OCI-M2 (cell line): ENCODE results near the gene VASH2.
"Not testable (repeated sequence)": the region's sequence is repeated elsewhere in the genome, so short reads cannot be mapped to it uniquely, and the experiment has no call there.

Experiments used
- DNase-seq: peaks from one replicate; lab custom pipeline; 2025; ENCODE audit not compliant: unreplicated experiment; lab: John Stamatoyannopoulos, UW

Gene VASH2

DNA sequence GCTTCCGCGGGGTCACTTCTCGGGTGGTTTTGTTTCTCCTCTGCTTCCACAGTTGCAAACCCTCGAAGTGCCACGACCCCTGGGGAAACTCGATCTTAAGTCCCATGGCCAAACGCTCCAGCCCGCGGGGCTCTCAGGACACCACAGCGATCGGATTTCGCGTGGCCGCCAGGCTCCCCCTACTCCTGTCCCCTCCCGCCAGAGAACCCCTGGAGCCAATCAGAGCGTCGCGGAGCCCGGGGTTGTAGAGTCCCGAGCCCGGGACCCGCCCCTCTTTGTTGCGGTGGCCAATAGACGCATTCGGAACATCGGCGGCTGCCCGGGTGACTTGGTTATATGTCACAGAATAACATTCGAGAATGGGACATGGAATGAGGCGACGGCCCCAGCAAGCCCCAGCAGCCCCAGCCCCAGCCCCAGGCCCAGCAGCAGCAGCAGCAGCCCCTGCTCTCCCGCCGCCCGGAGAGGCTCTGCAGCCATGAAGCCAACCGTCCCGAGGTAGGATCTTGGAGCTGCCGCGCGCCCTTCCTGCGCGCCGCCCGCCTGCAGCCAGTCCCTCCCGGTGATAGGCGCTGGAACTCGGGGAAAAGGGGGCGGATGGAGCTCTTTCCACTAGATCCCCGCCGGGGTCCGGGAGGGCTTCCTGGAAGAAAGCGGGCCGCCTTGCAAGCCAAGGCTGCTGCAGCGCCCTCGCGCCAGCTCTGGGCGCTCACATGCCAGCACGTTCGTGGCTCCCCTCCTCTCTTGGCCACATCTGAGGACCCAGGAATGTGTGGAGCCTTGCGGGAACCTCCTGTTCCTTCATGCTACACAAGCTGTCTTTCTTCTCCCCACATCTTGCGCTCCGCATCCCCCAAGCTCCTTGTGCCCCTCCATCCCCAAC is at the start of gene VASH2:
VASH2 (plus strand) TSS at position 299 of the 883 bp plus-strand sequence. CDS start 1,002 bp downstream, outside the sequence.
- DNase-seq = no peak

DNA sequence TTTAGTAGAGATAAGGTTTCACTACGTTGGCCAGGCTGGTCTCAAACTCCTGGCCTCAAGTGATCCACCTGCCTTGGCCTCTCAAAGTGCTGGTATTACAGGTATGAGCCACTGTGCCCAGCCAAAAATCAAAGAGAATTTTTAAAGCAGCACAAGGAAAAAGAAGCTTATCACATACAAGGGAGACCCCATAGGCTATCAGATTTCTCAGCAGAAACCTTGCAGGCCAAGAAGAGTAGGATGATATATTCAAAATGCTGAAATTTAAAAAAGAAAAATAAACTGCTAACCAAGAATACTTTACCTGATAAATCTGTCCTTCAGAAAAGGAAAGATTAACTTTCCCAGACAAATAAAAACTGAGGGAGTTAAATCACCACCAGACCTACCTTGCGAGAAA is 49.1 kb upstream of the VASH2 start:
- DNase-seq = no peak

DNA sequence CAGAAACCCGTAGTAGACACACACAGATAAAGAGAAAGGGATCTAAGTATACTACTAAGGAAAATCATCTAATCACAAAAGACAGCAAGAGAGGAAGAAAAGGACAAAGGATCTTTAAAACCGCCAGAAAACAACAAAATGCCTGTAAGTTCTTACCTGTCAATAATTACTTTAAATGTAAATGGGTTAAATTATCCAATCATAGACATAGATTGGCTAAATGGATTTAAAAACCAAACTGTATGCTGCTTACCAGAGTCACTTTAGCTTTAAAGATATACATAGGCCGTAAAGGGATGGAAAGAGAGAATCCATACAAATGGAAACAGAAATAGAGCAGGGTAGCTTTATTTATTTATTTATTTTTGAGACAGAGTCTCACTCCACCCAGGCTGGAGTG is 48.3 kb upstream of the VASH2 start:
- DNase-seq = no peak

DNA sequence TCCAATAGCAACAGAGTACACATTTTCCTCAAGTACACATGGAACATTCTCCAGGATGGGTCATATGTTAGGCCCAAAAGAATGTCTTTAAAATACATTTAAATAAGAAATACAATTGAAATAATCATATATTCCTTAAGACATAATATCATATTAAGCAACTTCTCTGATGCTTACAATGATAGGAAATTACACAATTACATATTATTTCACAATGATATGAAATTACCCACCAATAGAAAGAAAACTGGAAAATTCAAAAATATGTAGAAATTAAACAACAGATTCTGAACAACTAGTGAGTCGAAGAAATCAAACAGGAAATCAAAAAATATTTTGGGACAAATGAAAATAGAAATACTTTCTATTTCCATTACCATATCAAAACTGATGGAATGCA is 46.7 kb upstream of the VASH2 start:
- no peak for DNase-seq

DNA sequence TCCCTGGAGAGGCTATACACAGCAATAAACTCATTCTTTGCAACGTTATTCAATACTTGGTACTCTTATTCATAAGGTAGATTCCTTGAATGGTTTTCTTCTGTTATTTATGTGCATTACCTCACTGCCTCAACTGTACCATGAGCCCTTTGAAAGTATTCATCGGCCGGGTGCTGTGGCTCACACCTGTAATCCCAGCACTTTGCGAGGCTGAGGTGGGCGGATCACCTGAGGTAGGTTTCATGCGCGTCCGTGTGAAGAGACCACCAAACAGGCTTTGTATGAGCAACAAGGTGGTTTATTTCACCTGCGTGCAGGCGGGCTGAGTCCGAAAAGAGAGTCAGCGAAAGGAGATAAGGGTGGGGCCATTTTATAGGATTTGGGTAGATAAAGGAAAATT is 42.3 kb upstream of the VASH2 start:
- not testable (repeated sequence) for DNase-seq

DNA sequence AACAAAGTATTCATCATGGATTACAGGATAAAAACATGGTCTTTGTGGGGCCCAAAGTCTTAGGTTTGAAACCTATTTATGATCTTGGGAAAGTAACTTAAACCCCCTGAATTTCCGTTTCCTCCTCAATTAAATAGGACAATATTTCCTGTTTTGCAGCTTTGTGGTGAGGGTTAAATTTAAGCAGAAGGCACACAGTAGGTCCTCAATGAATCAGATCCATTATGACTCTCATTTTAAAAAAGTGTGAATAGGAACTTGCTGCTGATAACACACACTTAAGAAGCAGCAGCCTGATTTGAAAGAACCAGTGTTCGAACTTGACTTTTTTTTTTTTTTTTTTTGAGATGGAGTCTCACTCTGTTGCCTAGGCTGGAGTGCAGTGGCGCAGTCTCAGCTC is 41.4 kb upstream of the VASH2 start:
- no peak for DNase-seq

DNA sequence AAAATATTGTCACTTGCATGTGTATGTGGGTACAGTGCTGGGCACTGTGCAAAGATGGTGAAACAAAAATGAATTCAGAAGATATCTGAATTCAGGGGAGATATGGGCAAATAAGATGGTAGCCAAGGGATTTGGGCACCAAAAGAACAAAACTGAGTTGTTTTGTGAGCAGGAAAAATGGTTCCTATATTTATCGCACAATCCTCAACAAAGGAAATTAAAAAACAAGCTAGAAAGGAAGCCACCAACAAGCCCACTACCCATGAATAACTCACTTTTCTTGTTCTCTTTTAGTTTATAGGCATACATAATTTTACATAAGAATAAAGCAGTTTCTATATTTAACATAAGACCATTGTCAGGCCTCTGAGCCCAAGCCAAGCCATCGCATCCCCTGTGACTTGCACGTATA is 40.7 kb upstream of the VASH2 start:
- DNase-seq = no peak

DNA sequence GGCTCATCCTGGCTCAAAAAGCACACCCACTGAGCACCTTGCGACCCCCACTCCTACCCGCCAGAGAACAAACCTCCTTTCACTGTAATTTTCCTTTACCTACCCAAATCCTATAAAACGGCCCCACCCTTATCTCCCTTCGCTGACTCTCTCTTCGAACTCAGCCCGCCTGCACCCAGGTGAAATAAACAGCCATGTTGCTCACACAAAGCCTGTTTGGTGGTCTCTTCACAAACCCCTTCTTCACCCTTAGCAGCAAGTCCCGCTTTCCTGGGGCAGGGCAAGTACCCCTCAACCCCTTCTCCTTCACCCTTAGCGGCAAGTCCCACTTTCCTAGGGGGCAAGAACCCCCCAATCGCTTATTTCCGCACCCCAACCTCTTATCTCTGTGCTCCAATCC is 40.1 kb upstream of the VASH2 start:
- DNase-seq = not testable (repeated sequence)

DNA sequence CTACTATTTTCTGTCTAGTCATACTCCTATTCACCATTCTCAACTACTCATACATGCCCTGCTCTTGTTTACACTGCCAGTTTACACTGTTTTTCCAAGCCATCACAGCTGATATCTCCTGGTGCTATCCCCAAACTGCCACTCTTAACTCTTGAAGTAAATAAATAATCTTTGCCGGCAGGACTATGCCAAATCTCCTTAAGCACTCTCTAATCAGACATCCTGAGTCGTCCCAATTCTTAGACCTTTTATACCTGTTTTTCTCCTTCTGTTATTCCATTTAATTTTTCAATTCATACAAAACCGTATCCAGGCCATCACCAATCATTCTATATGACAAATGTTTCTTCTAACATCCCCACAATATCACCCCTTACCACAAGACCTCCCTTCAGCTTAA is 36.7 kb upstream of the VASH2 start:
- not testable (repeated sequence) for DNase-seq

DNA sequence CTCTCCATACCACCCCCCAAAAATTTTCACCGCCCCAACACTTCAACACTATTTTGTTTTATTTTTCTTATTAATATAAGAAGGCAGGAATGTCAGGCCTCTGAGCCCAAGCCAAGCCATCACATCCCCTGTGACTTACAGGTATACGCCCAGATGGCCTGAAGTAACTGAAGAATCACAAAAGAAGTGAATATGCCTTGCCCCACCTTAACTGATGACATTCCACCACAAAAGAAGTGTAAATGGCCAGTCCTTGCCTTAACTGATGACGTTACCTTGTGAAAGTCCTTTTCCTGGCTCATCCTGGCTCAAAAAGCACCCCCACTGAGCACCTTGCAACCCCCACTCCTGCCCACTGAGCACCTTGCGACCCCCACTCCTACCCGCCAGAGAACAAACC is 36.2 kb upstream of the VASH2 start:
- not testable (repeated sequence) for DNase-seq

DNA sequence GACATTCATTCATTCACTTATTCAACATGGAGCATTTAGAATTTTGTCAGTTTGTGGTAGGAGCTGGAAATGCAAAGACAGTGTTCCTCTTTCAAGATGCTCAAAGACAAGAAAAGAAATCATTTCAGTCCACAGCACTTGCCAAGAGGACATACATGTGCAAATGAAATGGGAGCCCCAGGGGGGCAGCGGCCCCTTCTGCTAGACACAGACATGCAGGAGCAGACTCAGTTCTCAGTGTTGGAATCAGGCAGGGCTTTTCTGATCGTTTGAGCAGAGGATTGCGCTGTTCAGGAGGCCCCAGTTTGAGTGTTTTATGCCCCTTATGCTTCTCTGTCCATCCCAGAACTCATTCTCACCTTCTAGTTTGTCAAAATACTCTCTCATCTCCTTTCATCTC is 35.6 kb upstream of the VASH2 start:
- DNase-seq = no peak

DNA sequence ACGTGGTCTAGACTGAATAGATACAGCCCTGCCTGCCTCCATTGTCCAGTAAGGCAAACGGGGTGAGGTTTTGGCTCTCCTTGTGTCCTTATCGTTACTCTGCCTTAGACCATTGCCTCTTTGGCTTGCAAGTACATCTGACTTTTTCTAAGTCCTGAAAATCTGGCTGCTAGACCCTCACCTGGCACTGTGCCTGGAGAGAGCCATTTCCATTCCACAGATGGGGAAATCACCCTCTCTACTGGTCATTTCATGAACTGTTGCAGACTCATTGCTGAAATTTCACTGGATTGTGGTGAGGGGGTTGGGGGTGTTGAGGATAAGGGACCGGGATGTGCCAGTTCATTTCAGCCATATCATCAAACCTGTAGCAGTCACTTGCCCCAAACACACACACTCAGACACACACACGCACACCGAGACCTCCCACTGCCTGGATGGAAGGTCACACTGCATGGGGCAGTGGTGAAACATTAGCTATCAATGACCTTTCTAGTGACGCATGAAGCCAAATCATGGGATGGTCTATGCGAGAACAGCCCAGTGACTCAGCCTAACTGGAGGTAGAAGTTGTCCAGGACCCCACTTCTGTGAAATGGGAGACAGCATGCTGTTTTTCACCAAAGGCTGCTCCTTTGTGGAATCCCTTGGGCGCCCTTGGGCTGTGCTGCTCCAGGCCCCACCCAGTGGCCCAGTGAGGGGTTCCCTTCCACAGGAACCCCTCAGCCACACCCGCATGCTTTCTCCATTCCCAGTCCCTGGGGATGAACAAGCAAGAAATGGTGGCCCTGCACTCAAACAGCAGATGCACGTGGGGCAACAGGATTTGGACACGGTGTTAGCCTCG is 34.9 kb upstream of the VASH2 start:
- DNase-seq = no peak

DNA sequence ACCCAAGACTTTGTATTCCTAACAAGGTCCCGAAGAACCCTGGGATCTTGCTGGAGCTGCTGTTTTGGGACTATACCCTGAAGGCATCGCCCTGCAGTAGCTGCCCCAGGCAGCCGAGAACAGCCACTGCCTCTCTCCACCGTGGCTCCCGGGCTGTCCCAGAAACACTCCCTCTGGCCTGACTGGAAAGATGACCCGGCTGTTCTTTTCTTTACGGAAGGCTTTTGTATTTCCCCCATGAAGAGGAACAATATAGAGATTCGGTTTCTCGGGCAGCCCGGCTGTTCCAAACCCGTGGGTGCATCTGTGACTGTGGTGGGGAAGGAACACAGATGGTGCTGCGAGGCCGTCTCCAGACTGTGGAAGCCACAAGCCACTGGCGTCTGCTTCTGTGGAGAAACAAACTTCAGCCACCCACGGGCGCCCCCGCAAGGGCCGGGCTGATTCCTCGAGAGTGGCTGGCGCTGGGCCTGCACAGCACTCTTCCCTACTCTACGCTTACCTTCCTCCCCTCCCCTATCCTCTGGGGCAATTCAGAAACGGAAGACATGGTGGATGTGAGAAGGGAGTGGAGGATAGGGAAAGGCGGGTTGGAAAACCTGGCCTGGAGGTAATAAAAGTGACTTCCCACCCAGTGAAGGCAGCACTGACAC is 33.7 kb upstream of the VASH2 start:
- DNase-seq = no peak

DNA sequence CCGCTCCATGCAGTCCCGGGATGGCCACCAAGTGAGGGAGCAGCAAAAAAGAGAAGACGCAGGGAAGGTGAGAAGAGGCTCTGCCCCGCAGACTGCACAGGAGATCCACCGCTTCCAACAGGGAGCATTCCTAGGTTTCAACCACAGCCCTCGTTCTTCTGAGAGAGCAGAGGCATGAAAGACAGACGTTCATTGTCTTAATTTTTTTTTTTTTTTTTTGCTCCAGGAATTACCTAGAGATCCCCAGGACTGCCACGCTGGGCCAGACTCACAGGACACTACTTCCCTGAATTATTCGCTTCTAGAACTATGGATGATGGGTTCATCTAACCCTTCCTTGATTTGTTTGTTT is 33.2 kb upstream of the VASH2 start:
- no peak for DNase-seq

DNA sequence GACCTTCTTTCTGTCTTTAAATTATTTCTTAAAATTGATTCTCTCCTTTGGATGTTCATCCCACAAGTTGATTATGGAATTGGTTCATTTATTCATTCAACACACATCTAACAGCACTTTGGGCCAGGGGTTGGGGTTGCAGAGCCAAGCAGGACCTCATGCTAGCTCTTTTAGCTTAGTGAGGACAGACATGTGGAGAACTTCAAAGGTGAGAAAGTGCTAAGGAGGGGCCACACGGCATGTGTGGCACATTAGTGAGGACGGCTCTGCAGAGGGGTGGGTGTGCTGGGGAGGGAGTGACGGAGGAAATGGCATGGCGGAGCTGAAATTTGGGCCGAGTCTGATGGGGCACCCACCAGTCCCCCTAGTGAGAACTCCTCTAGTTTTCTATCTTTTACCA is 32.5 kb upstream of the VASH2 start:
- no peak for DNase-seq

DNA sequence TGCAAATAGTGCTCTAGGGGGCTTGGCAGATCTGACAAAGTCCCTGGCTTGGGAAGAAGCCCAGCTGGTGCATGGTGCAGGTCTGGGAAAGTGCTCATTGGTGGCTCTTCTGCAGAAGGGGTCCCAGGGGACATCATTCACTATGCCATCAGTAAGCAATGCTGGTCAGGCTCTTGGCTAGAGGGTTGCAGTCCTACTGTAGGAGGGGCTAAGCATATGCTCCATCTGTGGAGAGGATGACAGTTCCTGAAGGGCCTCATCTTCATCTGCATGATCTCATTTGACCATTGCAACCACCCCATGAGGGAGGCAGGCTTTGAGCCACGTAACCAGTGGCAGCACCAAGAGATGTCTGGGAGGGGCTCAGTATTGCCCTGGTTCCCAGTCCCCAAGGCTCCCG is 31.5 kb upstream of the VASH2 start:
- no peak for DNase-seq

DNA sequence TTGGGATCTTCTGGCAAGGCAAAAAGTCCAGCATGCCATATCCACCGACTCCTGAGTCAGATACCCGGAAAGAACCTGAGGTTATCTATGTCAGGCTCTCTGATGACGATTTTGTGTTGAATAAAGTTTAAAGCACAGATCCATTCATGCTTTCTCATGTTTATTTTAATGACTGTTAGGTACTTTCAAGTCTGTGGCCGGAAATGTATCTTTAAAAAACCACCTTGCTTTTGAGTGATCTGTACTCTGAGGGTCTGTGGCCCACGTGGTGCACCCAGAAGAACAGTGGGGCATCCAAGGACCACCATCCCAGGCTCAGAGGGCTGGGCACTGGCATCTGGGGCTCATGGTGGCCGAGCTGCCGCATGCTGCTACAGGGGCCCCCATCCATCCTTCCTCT is 30.1 kb upstream of the VASH2 start:
- no peak for DNase-seq

DNA sequence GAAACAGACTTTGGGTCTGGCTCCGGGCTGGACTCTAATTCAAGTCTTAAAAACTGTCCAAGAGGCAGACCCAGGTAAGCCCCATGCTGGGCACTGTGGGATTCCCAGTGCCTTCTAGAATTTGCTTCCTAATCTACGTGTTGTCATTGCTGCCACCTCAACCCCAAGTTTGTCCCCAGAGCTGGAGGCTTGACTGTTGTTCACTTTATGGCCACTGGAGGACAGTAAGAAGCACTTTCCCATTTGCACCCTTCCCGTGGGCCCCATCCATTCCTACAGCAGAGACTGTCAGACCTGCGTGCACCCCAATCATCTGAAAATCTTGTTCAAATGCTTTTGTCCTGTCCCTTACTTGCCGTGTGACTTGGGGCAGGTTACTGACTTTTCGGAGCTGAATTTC is 29.4 kb upstream of the VASH2 start:
- DNase-seq = no peak

DNA sequence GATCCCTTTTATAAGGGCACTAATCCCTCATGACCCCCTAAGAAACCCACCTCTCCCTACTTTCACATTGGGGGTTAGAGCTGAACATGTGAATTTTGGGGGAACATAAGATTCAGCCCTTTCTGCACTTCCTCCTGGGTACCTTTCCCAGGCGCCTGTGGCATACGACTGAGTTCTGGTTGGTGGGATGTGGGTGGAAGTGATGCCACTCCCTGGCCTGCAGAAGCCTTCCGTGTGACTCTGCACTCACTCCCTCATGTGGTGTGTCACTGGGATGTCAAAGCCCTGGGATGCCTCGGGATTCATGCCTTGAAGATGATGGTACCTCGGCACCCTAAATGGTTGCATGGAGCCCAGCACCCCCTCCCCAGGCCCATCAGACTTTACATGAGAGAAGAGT is 28.3 kb upstream of the VASH2 start:
- DNase-seq = no peak

DNA sequence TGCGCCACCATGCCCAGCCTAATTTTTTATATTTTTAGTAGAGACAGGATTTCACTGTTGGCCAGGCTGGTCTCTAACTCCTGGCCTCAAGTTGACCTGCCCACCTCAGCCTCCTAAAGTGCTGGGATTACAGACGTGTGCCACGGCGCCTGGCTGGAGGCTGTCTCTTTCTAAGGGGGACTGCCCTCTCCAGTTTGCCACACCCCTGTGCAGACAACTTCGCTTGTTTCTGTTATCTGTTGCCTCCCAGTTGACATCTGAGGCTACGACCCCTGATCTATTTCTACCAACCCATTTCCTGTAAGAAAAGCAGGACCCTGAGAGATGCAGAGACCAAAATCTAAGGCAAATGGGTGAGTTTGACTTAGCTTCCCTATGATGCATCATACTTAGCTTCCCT is 24.0 kb upstream of the VASH2 start:
- no peak for DNase-seq

DNA sequence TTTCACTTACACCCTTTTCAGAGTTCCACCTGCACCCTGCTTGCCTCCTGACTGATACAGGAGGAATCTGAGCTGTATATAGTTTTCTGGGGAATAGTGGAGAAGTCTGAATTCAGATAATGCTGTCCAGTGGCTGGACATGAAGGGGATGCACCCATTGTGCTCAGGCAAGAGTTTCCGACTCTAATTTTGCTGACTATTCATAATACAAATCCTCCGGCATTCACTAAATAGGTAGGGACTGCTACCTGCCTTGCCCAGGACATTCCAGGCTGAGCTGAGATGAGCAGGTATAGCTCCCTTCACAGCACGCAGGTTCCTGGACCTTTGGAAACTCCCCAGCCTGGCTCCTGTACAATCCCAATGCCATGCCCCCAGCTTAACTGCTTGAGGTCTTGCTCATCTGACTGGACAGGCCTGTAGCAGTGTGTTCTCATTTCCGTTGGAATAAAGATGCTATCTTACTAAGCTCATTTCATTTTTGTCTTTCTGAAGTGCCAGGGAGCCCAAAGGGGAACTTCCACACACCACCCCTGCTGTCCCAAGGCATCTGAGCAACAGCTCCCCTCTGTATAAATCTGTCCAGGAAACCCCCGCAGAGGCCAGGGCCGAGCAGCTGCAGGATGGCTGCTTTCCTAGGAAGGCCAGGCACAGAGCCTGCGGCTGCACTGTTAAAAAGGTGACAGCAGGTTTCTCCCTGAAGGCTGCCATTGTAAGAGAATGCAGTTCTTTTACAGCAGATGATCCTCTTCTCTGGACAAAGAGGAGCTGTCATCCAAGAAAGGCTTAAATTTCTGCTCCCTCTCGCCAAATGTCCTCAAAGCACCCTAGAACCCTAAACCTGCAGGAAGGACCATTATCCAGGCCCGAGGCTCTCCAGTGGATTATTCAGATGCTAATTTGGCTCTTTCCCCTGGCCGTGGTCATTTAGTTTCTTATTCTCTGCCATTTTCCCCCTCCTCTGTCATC is 21.7 kb upstream of the VASH2 start:
- DNase-seq = no peak
